CD4-positive, alpha-beta T cell treated with Interleukin-6 at 100 ng/mL for 8 hours (primary cell): ENCODE measurements around the gene GPHN.
"Not testable (repeated sequence)": the region's sequence is repeated elsewhere in the genome, so short reads cannot be mapped to it uniquely, and the experiment has no call there.

ENCODE experiments used
- DNase-seq: peaks from one replicate; pipeline ENCODE4 v3.0.0-alpha.2; 2020; ENCODE audit warnings: mixed read lengths, low spot score

GPHN gene

GRCh38 chr14:66502836-66503235, 5.1 kb upstream of the GPHN start:
- DNase-seq, result not testable (repeated sequence)

DNA sequence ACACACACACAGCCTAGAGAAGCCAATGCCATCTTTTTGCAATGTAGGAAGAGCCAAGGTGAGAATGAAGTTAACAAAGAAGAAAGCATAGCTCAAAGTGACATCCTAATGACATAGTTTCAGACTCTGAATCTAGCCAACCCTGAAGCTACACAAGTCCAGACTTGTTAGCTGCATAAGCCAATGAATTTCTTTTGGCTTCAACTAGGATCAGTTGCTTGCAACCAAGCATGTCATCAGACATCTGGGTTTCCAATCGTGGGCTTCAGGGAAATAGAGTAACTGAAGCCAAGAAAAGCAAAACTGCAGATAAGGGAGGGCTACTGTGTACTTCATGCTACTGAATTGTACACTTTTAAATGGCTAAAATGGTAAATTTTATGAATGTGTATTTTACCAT, 4.4 kb upstream of the GPHN start:
- no peak for DNase-seq

GRCh38 chr14:66507181-66507721, 696 bp upstream of the GPHN start:
- no peak for DNase-seq

DNA sequence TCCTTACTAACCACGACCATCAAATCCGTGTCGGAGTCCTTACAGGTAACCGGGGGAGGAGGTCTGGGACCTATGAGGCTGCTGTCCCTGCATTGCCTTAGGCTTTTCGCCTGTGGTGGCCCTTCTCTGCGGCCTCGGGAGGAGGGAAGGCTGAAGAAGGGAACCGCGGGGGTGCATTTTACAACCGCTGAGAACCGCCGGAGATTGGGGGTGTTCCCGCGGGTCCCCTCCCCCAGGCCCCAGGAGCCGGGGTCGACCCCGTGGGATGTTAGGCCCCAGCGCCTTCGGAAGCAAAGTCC, 549 bp downstream of the GPHN start:
- no peak for DNase-seq

- DNase-seq, result peak; percentile 20
Observed at GRCh38 chr14:66508846-66509621, 1.1 kb downstream of the GPHN start.

GRCh38 chr14:66509874-66510273, 1.9 kb downstream of the GPHN start:
- no peak for DNase-seq

- no peak for DNase-seq
Observed at GRCh38 chr14:66511849-66512248, 3.9 kb downstream of the GPHN start.

DNA sequence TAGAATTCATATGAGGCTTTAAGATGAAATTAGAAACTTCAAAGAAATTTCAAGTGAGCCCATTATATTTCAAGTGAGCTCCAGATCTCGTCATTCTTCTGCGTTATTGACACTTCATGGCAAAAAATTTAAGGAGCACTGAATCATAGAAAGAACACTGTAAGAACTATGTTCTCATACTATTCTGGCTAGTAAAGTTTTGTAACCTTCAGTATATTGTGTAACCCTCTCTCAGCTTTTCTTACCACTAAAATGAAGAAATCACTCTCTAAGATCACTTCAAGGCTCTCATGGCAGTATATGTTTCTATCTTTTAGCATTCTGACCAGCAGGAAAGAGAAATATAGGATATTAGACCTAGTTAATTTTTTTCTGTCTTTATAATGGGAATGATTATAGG, 6.3 kb downstream of the GPHN start:
- no peak for DNase-seq

DNA sequence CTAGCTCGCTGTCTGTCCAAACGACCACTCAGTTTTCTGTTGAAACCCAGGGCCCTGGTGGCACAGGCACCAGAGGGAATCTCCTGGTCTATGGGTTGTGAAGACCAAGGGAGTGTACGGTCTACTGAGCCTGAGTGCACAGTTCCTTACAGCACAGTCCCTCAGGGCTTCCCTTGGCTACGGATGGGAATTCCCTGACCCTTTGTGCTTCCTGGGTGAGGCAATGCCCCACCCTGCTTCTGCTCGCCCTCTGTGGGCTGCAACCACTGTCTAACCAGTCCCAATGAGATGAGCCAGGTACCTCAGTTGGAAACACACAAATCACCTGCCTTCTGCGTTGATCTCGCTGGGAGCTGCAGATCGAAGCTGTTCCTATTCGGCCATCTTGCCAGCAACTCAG, 22.6 kb downstream of the GPHN start:
- DNase-seq, result no peak

DNA sequence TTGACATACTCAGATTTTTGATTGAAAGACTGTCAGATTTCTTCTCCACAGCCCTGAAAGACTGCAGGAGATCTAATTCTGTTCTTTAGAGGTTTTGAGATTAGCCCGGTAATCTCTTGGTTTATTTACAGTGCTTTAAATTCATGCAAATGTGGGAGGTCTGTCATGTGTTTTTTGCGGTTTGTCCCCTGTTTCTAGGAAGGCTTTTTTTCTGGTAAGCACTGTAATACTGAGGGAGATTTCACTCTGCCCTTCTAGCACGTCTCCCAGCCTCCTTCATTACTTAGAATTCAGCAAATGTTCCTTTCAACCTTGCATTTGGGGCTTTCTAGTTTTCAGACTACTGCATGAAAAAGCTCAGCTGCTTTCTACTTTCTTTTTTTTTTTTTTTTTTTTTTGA, 31.1 kb downstream of the GPHN start:
- DNase-seq, result no peak

GRCh38 chr14:66540038-66540437, 32.1 kb downstream of the GPHN start:
- DNase-seq, result no peak

- no peak for DNase-seq
Observed at GRCh38 chr14:66541627-66542026, 33.7 kb downstream of the GPHN start.

- no peak for DNase-seq
Observed at GRCh38 chr14:66543996-66544395, 36.0 kb downstream of the GPHN start.

GRCh38 chr14:66545191-66545590, 37.2 kb downstream of the GPHN start:
- DNase-seq, result not testable (repeated sequence)

GRCh38 chr14:66545751-66546150, 37.8 kb downstream of the GPHN start:
- not testable (repeated sequence) for DNase-seq

GRCh38 chr14:66563731-66564130, 55.8 kb downstream of the GPHN start:
- no peak for DNase-seq

- no peak for DNase-seq
Observed at GRCh38 chr14:66568220-66568619, 60.3 kb downstream of the GPHN start.

GRCh38 chr14:66572826-66573225, 64.9 kb downstream of the GPHN start:
- DNase-seq, result no peak

DNA sequence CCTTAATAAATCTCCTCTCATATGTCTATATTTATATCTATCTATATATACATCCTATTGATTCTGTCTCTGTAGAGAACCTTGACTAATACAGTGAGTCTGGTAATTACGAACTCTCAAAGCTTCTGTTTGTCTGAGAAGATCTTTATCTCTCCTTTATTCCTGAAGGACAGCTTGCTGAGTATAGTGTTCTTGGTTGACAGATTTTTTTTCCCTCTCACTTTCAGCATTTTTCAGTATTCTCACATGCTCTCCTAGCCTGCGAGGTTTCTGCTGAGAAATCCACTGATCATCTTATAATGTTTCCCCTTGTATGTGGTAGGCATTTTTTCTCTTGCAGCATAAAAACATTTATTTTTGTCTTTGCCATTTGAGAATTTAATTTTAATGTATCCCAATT, 67.1 kb downstream of the GPHN start:
- DNase-seq, result no peak

GRCh38 chr14:66575939-66576338, 68.0 kb downstream of the GPHN start:
- no peak for DNase-seq

DNA sequence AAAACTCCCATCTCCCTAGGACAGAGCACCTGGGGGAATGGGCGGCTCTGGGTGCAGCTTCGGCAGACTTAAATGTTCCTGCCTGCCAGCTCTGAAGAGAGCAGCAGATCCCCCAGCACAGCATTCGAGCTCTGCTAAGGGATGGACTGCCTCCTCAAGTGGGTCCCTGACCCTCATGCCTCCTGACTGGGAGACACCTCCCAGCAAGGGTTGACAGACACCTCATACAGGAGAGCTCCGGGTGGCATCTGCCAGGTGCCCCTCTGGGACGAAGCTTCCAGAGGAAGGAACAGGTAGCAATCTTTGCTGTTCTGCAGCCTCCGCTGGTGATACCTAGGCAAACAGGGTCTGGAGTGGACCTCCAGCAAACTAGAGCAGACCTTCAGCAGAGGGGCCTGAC, 79.8 kb downstream of the GPHN start:
- not testable (repeated sequence) for DNase-seq

- DNase-seq, result no peak
Observed at GRCh38 chr14:66595394-66595793, 87.4 kb downstream of the GPHN start.

DNA sequence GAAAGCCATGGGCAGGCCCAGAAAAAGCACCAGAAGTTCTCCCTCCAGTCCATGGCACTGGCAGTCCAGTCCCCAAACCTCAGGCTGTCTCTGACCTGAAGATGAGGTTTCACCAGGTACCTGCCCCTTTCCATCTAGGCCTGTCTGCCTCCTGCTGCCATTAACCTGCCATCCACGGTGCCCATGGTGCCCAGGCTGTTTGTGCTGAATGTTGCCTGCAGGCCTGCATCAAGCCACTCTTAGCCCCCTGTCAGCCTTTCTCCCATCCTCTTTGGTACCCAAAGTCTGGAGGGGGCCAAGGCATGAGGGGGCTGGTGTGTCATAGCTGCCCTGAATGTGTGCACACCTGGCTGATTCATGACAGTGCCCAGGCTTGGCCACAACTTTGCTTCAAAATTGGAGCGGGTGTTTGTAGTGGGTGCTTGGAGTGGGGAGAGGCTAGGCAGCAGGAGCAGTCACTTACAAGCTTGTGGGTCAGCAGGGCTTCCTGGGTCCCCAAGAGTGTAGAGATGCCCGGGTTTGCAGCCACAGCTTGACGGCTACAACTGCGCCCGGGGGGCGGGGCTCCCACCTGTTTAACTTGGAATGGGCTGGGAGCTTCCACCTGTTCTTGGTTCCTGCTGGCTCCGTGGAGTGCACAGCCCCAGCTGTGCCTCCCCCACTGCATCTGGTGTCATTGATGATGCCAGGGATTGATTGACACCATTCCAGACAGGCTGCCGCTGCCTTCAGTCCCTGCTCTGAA, 88.5 kb downstream of the GPHN start:
- no peak for DNase-seq

- DNase-seq, result no peak
Observed at GRCh38 chr14:66600416-66600815, 92.5 kb downstream of the GPHN start.
